K562 (cell line): Measurements from ENCODE around the gene SLC25A48. TPM values are rescaled to one million over a fixed set of nuclear protein-coding genes. Genes with fewer than 3 reads are reported as not detected.

Source experiments
- ATAC-seq: fragments of 200-7000 bp; cut with Tn5 transposase; 3 replicates; pipeline ENCODE4 v1.9.1; 2020; ENCODE audit warnings: moderate library complexity
- BruUV-seq: library from RNA; stranded (reverse); fragments of 400-500 nt; replicated peaks from 2 replicates; lab custom pipeline; 2021; lab: Mats Ljungman, UMichigan
- CTCF ChIA-PET: fragments of 300-600 bp; formaldehyde crosslinking; extraction: SDS; loops from one replicate; lab custom pipeline; 2021; ENCODE audit warnings: low intra/inter-chr PET ratio; lab: Yijun Ruan, JAX
- POLR2A ChIA-PET: fragments of 300-600, 350-650 bp; sonication (Branson Sonifier 250); formaldehyde crosslinking; extraction: SDS; loops from one replicate; lab custom pipeline; 2021; ENCODE audit warnings: antibody characterized with exemption, inconsistent platforms; lab: Yijun Ruan, JAX
- DNase-seq, 4 experiments: peaks; one replicate each; pipeline versions ENCODE4 v3.0.0 to v3.0.0-alpha.2; 2011 to 2018; ENCODE audit warnings: low spot score in 3 of 4, mixed read lengths in 3 of 4; ENCODE audit errors: extremely low read depth in 1 of 4
- FAIRE-seq: peaks from 2 replicates; lab custom pipeline; 2011; peaks lifted over from hg19 to GRCh38; lab: Jason Lieb, UNC
- H2AFZ ChIP-seq: 2 replicates; pipeline ENCODE4 v1.6.0; 2011; ENCODE audit warnings: low read depth, low read length, control low read depth, inconsistent platforms
- H3K27ac ChIP-seq: fragments of 200-600 bp; 3 replicates; pipeline ENCODE4 v1.8.0; 2011; ENCODE audit warnings: low read depth, mild to moderate bottlenecking, control low read depth, inconsistent platforms, low read length, moderate library complexity, mixed read lengths; ENCODE audit errors: extremely low read depth
- H3K27me3 ChIP-seq, 2 experiments: fragments of 300-600 bp in 1 of 2; 2 replicates in 1 of 2; 3 replicates in 1 of 2; pipeline versions ENCODE4 v1.6.0 to v1.8.0; 2011; ENCODE audit warnings: inconsistent platforms in 2 of 2, low read length in 2 of 2, mild to moderate bottlenecking in 1 of 2, mixed read lengths in 1 of 2, moderate library complexity in 1 of 2; ENCODE audit not compliant: control insufficient read depth in 2 of 2, insufficient read depth in 2 of 2
- H3K36me3 ChIP-seq: fragments of 300-600 bp; 3 replicates; pipeline ENCODE4 v1.8.0; 2011; ENCODE audit warnings: mild to moderate bottlenecking, low read length, inconsistent platforms; ENCODE audit not compliant: control insufficient read depth, insufficient read depth
- H3K4me1 ChIP-seq, 2 experiments: fragments of 200-600 bp in 1 of 2; replicated peaks in 1 of 2; 2 replicates in 1 of 2; 3 replicates in 1 of 2; pipeline versions ENCODE4 v1.5.1 to v1.8.0; 2011; ENCODE audit warnings: inconsistent platforms in 2 of 2, low read length in 2 of 2, mild to moderate bottlenecking in 1 of 2, mixed read lengths in 1 of 2, moderate library complexity in 1 of 2; ENCODE audit not compliant: control insufficient read depth in 2 of 2, insufficient read depth in 2 of 2
- H3K4me2 ChIP-seq: 2 replicates; pipeline ENCODE4 v1.6.1; 2011; ENCODE audit warnings: low read length, control low read depth, inconsistent platforms, mixed read lengths; ENCODE audit not compliant: insufficient read depth
- H3K4me3 ChIP-seq: fragments of 200-600 bp; sonication (generic), shearing (Covaris generic); 2 replicates; pipeline ENCODE4 v1.5.1; 2016; ENCODE audit warnings: control low read depth, inconsistent platforms
- H3K79me2 ChIP-seq: fragments of 200-600 bp; 3 replicates; pipeline ENCODE4 v1.8.0; 2011; ENCODE audit warnings: low read length, inconsistent platforms; ENCODE audit not compliant: control insufficient read depth, insufficient read depth
- H3K9ac ChIP-seq, 2 experiments: 2 replicates each; pipeline versions ENCODE4 v1.6.0 to v1.6.1; 2011; ENCODE audit warnings: low read depth in 2 of 2, low read length in 2 of 2, control low read depth in 1 of 2, inconsistent platforms in 1 of 2, mild to moderate bottlenecking in 1 of 2, mixed read lengths in 1 of 2; ENCODE audit not compliant: insufficient read depth in 1 of 2
- H3K9me1 ChIP-seq: one replicate; pipeline ENCODE4 v1.6.0; 2011; ENCODE audit warnings: inconsistent platforms, mild to moderate bottlenecking, low read length, moderate library complexity; ENCODE audit not compliant: control insufficient read depth, insufficient read depth
- H3K9me3 ChIP-seq: replicated peaks from 2 replicates; pipeline ENCODE4 v1.5.1; 2011; ENCODE audit warnings: low read depth, low read length, inconsistent platforms; ENCODE audit not compliant: control insufficient read depth, insufficient read depth
- H4K20me1 ChIP-seq: replicated peaks from 2 replicates; pipeline ENCODE4 v1.6.1; 2011; ENCODE audit warnings: low read length, inconsistent platforms, mixed read lengths; ENCODE audit not compliant: control insufficient read depth, insufficient read depth
- EWSR1 ChIP-seq: fragments of 450-650 bp; IDR thresholded peaks from 2 replicates; pipeline ENCODE4 v1.6.1; 2018; ENCODE audit warnings: borderline replicate concordance, mild to moderate bottlenecking, low read depth, moderate library complexity; ENCODE audit not compliant: partially characterized antibody
- GTF3C2 ChIP-seq: IDR thresholded peaks from 3 replicates; pipeline ENCODE4 v1.6.1; 2011; ENCODE audit warnings: borderline replicate concordance, mild to moderate bottlenecking, moderate library complexity; ENCODE audit not compliant: insufficient read length; ENCODE audit errors: extremely low read depth
- WGBS: fragments of 100-300 bp; shearing (Covaris generic); methylation state at CpG from one replicate; pipeline ENCODE4 v1.1.6; 2016; ENCODE audit warnings: low coverage, mixed read lengths; ENCODE audit not compliant: insufficient coverage; ENCODE audit errors: missing lambda C conversion rate; 5-methylcytosine and 5-hydroxymethylcytosine counted together
- in situ Hi-C: fragments of 300-500 bp; cut with MboI; formaldehyde crosslinking; loops from 4 replicates; pipeline ENCODE4 v1.15.0; 2018; ENCODE audit warnings: inconsistent platforms, mixed read lengths
- intact Hi-C: fragments of 100-400 bp; cut with micrococcal nuclease; formaldehyde crosslinking; loops from 2 replicates; pipeline ENCODE4 v1.14.2; 2022
- polyA plus RNA-seq, 8 experiments: library from polyadenylated mRNA; depleted of rRNA in 4 of 8; stranded (reverse) in 5 of 8; unstranded in 3 of 8; fragments of >200 nt; fragmentation: Nextera tagmentation in 2 of 8; fragmentation: Illumina TruSeq in 1 of 8; extraction: Ambion mirVana in 2 of 8; extraction: Trizol in 1 of 8; gene quantifications; 2 replicates each; pipeline versions ENCODE4 v1.2.1 to v1.2.3, GENCODE V29; 2011 to 2014; ENCODE audit warnings: inconsistent platforms in 1 of 8, missing spikeins in 1 of 8
- total RNA-seq, 7 experiments: library from RNA; depleted of rRNA in 6 of 7; stranded (reverse); fragments of >200 nt in 6 of 7; fragmentation: Illumina TruSeq in 2 of 7; extraction: Trizol in 2 of 7; gene quantifications; 2 replicates each; pipeline versions ENCODE4 v1.2.1 to v1.2.3, GENCODE V29; 2011 to 2021; ENCODE audit warnings: low replicate concordance in 1 of 7

Gene SLC25A48
- total and polyA plus RNA-seq, 9 of the 15 experiments (the other 6 are each of a cell fraction or from before 2014, with no cell fraction given), result 0.08 to 0.35 (median 0.23) TPM; not detected in 1

- Histone ChIP-seq H2AFZ (no peak overlapping the region), H3K9me1 (no peaks in the 10 kb centered on the region), H3K4me1 (no peaks in the 10 kb centered on the region), H3K4me2 (no peak overlapping the region), H3K9ac (no peak overlapping the region), H3K36me3 (no peaks in the 10 kb centered on the region), H3K27ac (no peak overlapping the region), H3K27me3 (peaks cover 17 to 39% of the 10 kb centered on the region in 2 experiments; a peak in 4 of 5 replicates), H3K9me3 (no peaks in the 10 kb centered on the region), H3K79me2 (no peaks in the 10 kb centered on the region), H3K4me3 (no peak overlapping the region), H4K20me1 (peaks cover 3% of the 10 kb centered on the region; the same call in 1 of the 2 replicates)
- FAIRE-seq (no peak), DNase-seq (no peak), ATAC-seq (no peak)
- WGBS, result 13% methylated on average over 1 of the region's 1 CpG
- ChIA-PET POLR2A (no interaction called here), CTCF (no interaction called here)
- no TSS peak for BruUV-seq
- in situ Hi-C loops, result no loop called here
- intact Hi-C loops, result no loop called here
- TF ChIP-seq GTF3C2, result no peak
- no peak for TF ChIP-seq EWSR1
Observed at GRCh38 chr5:135847976-135848375, 13.5 kb downstream of the SLC25A48 start.
